ENCODE measurements around the gene MINK1.
A peak's percentile ranks its signal among the peaks of the same experiment; 100 is the strongest.

Gene MINK1

GRCh38 chr17:4833178-4833940 is at the start of gene MINK1:
Gene MINK1 (plus strand): TSS chr17:4833340. CDS start chr17:4833584, 244 bp downstream.
- DNase-seq = no peak

- no peak for DNase-seq
Observed at GRCh38 chr17:4785311-4786105, 47.6 kb upstream of the MINK1 start.

- no peak for DNase-seq
Observed at GRCh38 chr17:4786106-4786511, 47.0 kb upstream of the MINK1 start, which contains the start of gene VMO1. Gene VMO1 (minus strand): TSS chr17:4786364. CDS start chr17:4786352, 12 bp downstream.

GRCh38 chr17:4786516-4786915 is 46.6 kb upstream of the MINK1 start:
- DNase-seq = no peak

GRCh38 chr17:4788159-4788806 is 44.9 kb upstream of the MINK1 start:
- no peak for DNase-seq

- DNase-seq = no peak
Observed at GRCh38 chr17:4788807-4789700, 44.1 kb upstream of the MINK1 start, which contains the start of gene GLTPD2. Gene GLTPD2 (plus strand): TSS chr17:4788964. CDS start chr17:4789012, 48 bp downstream.

GRCh38 chr17:4789701-4789950 is 43.5 kb upstream of the MINK1 start:
- DNase-seq = no peak

GRCh38 chr17:4789951-4790704 is 43.0 kb upstream of the MINK1 start:
- DNase-seq = peak; percentile 41

GRCh38 chr17:4790705-4791088 is 42.4 kb upstream of the MINK1 start:
- DNase-seq = no peak

GRCh38 chr17:4795168-4795567 is 38.0 kb upstream of the MINK1 start:
- no peak for DNase-seq

GRCh38 chr17:4796552-4796920 is 36.6 kb upstream of the MINK1 start:
- no peak for DNase-seq

GRCh38 chr17:4800462-4801196 is 32.5 kb upstream of the MINK1 start:
- DNase-seq = no peak

- DNase-seq = no peak
Observed at GRCh38 chr17:4802228-4802627, 30.9 kb upstream of the MINK1 start, which contains the start of gene C17orf114. Gene C17orf114 (minus strand): TSS chr17:4802328.

GRCh38 chr17:4806456-4806776 is 26.7 kb upstream of the MINK1 start:
- DNase-seq = no peak

- DNase-seq = no peak
Observed at GRCh38 chr17:4806777-4807604, 26.1 kb upstream of the MINK1 start, which contains the start of gene PLD2. Gene PLD2 (plus strand): TSS chr17:4807152. CDS start chr17:4807773, 621 bp downstream.

- no peak for DNase-seq
Observed at GRCh38 chr17:4807605-4808377, 25.3 kb upstream of the MINK1 start.

GRCh38 chr17:4808378-4808767 is 24.8 kb upstream of the MINK1 start:
- DNase-seq = no peak

GRCh38 chr17:4810696-4811290 is 22.3 kb upstream of the MINK1 start:
- no peak for DNase-seq

- no peak for DNase-seq
Observed at GRCh38 chr17:4811471-4811870, 21.7 kb upstream of the MINK1 start.

Data from SIG-M5 (cell line).